Measurements from ENCODE around the gene BPIFB3.

DNA sequence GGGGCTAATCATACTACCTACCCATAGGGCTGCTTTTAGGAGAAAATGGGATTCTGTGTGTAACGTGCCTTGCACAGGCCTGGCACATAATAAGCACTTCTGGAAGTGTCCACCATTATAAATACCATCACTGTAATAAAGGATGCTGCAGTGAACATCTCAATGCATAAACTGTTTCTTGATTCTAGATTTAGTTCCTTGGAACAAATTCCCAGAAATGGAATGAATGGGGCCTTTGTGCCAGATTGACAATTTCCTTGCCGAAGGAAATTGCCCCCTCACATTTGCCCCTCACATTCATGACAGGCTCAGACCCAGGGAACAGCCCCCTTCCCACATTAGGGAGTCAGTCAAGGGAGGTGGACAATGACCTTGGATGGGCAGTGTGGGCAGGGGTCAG is 55.0 kb downstream of the BPIFB3 start:
- TF ChIP-seq, protein P1, sequence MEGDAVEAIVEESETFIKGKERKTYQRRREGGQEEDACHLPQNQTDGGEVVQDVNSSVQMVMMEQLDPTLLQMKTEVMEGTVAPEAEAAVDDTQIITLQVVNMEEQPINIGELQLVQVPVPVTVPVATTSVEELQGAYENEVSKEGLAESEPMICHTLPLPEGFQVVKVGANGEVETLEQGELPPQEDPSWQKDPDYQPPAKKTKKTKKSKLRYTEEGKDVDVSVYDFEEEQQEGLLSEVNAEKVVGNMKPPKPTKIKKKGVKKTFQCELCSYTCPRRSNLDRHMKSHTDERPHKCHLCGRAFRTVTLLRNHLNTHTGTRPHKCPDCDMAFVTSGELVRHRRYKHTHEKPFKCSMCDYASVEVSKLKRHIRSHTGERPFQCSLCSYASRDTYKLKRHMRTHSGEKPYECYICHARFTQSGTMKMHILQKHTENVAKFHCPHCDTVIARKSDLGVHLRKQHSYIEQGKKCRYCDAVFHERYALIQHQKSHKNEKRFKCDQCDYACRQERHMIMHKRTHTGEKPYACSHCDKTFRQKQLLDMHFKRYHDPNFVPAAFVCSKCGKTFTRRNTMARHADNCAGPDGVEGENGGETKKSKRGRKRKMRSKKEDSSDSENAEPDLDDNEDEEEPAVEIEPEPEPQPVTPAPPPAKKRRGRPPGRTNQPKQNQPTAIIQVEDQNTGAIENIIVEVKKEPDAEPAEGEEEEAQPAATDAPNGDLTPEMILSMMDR (IDR thresholded peaks at IDR 0.05 in 4 of 5, conservative IDR thresholded peaks at IDR 0.05 in 1 of 5), result no peak
- no peak for TF ChIP-seq POLR2A (IDR thresholded peaks at IDR 0.05)

All from gastrocnemius medialis (tissue), 4 donors.